NCI-H1694 (cell line): ENCODE data around the gene LMF2.
A peak's percentile ranks its signal among the peaks of the same experiment; 100 is the strongest.
"Not testable (repeated sequence)": the region's sequence is repeated elsewhere in the genome, so short reads cannot be mapped to it uniquely, and the experiment has no call there.

Source experiments
- DNase-seq: peaks from one replicate; lab custom pipeline; 2025; lab: John Stamatoyannopoulos, UW

Gene LMF2

GRCh38 chr22:50535113-50535512 lies 27.6 kb upstream of the LMF2 start:
- no peak for DNase-seq

- DNase-seq = not testable (repeated sequence)
These were observed 26.6 kb upstream of the LMF2 start for GRCh38 chr22:50533856-50534711.

- no peak for DNase-seq
These were observed 25.6 kb upstream of the LMF2 start for GRCh38 chr22:50532824-50533796.

- DNase-seq = no peak
These were observed 24.6 kb upstream of the LMF2 start for GRCh38 chr22:50531962-50532674.

- no peak for DNase-seq
These were observed 24.1 kb upstream of the LMF2 start for GRCh38 chr22:50531546-50531961.

GRCh38 chr22:50530877-50531545 lies 23.5 kb upstream of the LMF2 start:
- no peak for DNase-seq

- no peak for DNase-seq
These were observed 23.0 kb upstream of the LMF2 start for GRCh38 chr22:50530580-50530876.

- no peak for DNase-seq
These were observed 22.5 kb upstream of the LMF2 start, which contains the start of gene TYMP for GRCh38 chr22:50529897-50530579. Gene TYMP, minus strand, starts transcription at chr22:50530012. Its CDS starts 303 bp downstream, at chr22:50529709.

- no peak for DNase-seq
These were observed 22.0 kb upstream of the LMF2 start for GRCh38 chr22:50529416-50529896.

- no peak for DNase-seq
These were observed 21.3 kb upstream of the LMF2 start for GRCh38 chr22:50528682-50529415.

GRCh38 chr22:50527921-50528681 lies 20.6 kb upstream of the LMF2 start:
- no peak for DNase-seq

- DNase-seq = no peak
These were observed 19.6 kb upstream of the LMF2 start for GRCh38 chr22:50526834-50527801.

- peak; percentile 74 for DNase-seq
These were observed 18.8 kb upstream of the LMF2 start for GRCh38 chr22:50526108-50526833.

GRCh38 chr22:50525858-50526107 lies 18.3 kb upstream of the LMF2 start:
- no peak for DNase-seq

GRCh38 chr22:50525104-50525857 lies 17.8 kb upstream of the LMF2 start, which contains the start of gene SCO2:
Gene SCO2, minus strand, starts transcription at chr22:50525598. Its CDS starts 1,187 bp downstream, at chr22:50524411.
- DNase-seq = peak; percentile 93

GRCh38 chr22:50524676-50525103 lies 17.2 kb upstream of the LMF2 start:
- DNase-seq = no peak
